GM19463 (cell line): Measurements from ENCODE around the gene PISD.

Source experiments
- ATAC-seq: cut with Tn5 transposase; IDR thresholded peaks from one replicate; pipeline ENCODE4 v1.9.1; 2021; ENCODE audit warnings: mild to moderate bottlenecking, moderate library complexity; ENCODE audit not compliant: unreplicated experiment

PISD gene

GRCh38 chr22:31626427-31627150 is 35.4 kb downstream of the PISD start:
- no peak for ATAC-seq

- ATAC-seq, result no peak
Observed at GRCh38 chr22:31625661-31626426, 36.2 kb downstream of the PISD start.

- ATAC-seq, result no peak
Observed at GRCh38 chr22:31625257-31625640, 36.8 kb downstream of the PISD start.

- ATAC-seq, result no peak
Observed at GRCh38 chr22:31623592-31624304, 38.3 kb downstream of the PISD start.

- no peak for ATAC-seq
Observed at GRCh38 chr22:31622980-31623379, 39.0 kb downstream of the PISD start.

GRCh38 chr22:31621507-31622124 is 40.4 kb downstream of the PISD start:
- no peak for ATAC-seq

GRCh38 chr22:31620756-31621480 is 41.1 kb downstream of the PISD start:
- ATAC-seq, result no peak

GRCh38 chr22:31619611-31620300 is 42.3 kb downstream of the PISD start:
- no peak for ATAC-seq

GRCh38 chr22:31618471-31619176 is 43.4 kb downstream of the PISD start:
- no peak for ATAC-seq

- ATAC-seq, result no peak
Observed at GRCh38 chr22:31618057-31618456, 44.0 kb downstream of the PISD start.

GRCh38 chr22:31616315-31616980 is 45.6 kb downstream of the PISD start:
- peak; percentile 88 for ATAC-seq

GRCh38 chr22:31615940-31616314 is 46.1 kb downstream of the PISD start:
- peak; percentile 10 for ATAC-seq

GRCh38 chr22:31615491-31615860 is 46.5 kb downstream of the PISD start:
- no peak for ATAC-seq

GRCh38 chr22:31614781-31615490 is 47.1 kb downstream of the PISD start:
- ATAC-seq, result no peak

- ATAC-seq, result no peak
Observed at GRCh38 chr22:31613904-31614296, 48.1 kb downstream of the PISD start.

- ATAC-seq, result no peak
Observed at GRCh38 chr22:31613286-31613903, 48.6 kb downstream of the PISD start.

- no peak for ATAC-seq
Observed at GRCh38 chr22:31612891-31613285, 49.1 kb downstream of the PISD start.
